Activated CD8-positive, alpha-beta memory T cell treated with anti-CD3 and anti-CD28 coated beads, Interleukin-2, amount 50 U/mL, for 4 hours (primary cell): ENCODE data around the gene ADAMTS5.

Experiments
- DNase-seq: peaks from one replicate; pipeline ENCODE4 v3.0.0-alpha.2; 2020

ADAMTS5 gene

DNA sequence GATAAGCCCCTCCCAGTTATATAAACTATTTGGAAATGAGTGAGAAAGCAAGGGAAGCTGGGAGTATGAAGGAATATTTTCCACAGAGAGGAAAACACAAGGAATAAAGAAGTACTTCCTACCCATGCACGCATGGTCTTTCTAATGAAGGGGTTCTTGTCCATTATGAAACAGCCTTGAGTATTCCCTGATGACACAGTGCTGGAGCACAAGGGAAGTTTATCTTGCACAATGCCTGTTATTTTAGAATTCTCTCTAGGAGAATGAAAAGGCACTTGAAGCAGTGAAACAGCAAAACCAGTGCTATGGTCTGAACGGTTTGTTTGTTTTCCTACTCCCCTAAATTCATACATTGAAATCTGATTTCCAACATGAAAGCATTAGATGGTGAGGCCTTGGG lies 83.1 kb downstream of the ADAMTS5 start:
- no peak for DNase-seq

- no peak for DNase-seq
Measured at GRCh38 chr21:26881504-26882228, 85.2 kb downstream of the ADAMTS5 start.

DNA sequence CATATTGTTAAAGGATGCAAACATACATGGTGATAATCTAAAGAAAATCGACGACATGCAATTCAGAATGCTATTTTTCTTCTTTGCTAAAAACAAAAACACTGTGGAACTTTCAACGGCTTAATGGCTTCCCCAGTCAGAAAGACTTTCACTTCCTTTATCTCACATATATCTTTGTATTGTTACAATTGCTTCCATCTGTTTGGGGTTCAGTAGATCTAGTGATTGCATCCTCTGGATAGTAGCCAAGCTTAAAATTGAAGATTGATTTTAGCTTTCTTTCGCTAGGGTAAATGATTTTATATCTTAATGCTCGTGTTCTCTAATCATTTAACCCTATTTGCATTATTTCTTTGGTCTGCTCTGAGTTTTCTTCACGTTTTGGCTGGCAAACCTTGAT lies 89.9 kb downstream of the ADAMTS5 start:
- DNase-seq, result no peak

DNA sequence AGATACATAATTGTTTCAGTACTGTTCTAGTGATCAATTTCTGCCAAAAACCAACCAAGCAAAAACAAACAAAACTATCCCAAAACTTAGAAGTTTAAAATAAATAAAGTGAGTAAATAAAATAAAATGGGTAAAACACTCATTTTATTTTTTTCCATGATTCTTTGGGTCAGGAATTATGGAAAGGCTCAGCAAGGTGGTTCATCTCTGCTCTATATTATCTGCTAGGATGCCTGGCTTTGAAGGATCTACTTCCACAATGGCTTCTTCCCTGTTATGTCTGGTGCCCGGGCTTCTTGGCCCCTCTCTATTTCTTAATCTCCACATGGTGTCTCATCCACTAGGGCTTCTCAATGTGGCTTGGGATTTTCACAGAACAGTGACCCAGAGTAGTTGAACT lies 92.5 kb downstream of the ADAMTS5 start:
- no peak for DNase-seq
